Naive thymus-derived CD4-positive, alpha-beta T cell (primary cell): ENCODE results near the gene MCOLN2. TPM values are rescaled to one million over a fixed set of nuclear protein-coding genes. Genes with fewer than 3 reads are reported as not detected.
"Not testable (repeated sequence)": the region's sequence is repeated elsewhere in the genome, so short reads cannot be mapped to it uniquely, and the experiment has no call there.

Source experiments
- ATAC-seq: fragments of 150-1000 bp; cut with Tn5 transposase; 2 replicates; pipeline ENCODE4 v1.10.0; 2021; ENCODE audit warnings: mild to moderate bottlenecking, moderate library complexity
- CTCF ChIA-PET: fragments of 350-600 bp; sonication (Branson Sonifier 250); formaldehyde crosslinking; loops from one replicate; lab custom pipeline; 2021; ENCODE audit warnings: antibody characterized with exemption; lab: Charles Lee
- POLR2A ChIA-PET: fragments of 350-600 bp; sonication (Branson Sonifier 250); formaldehyde crosslinking; loops from one replicate; lab custom pipeline; 2021; ENCODE audit warnings: antibody characterized with exemption, inconsistent platforms; lab: Charles Lee
- DNase-seq, 9 donors: peaks; one replicate each; pipeline versions ENCODE4 v3.0.0 to v3.0.0-alpha.2; 2020 to 2022; ENCODE audit warnings: mixed read lengths in 1 of 9
- H3K27ac ChIP-seq: one replicate; pipeline ENCODE4 v1.7.0; 2013; ENCODE audit warnings: mild to moderate bottlenecking, low read depth, low read length, moderate library complexity
- H3K27me3 ChIP-seq, 2 donors: one replicate each; pipeline ENCODE4 v1.7.0; 2013; ENCODE audit warnings: low read length in 2 of 2, mild to moderate bottlenecking in 2 of 2, moderate library complexity in 2 of 2; ENCODE audit not compliant: control insufficient read depth in 2 of 2, insufficient read depth in 2 of 2
- H3K36me3 ChIP-seq, 3 experiments: 1 replicate in 2 of 3; 2 replicates in 1 of 3; pipeline ENCODE4 v1.7.0; 2013; ENCODE audit warnings: low read length in 3 of 3, mild to moderate bottlenecking in 3 of 3, moderate library complexity in 1 of 3; ENCODE audit not compliant: insufficient read depth in 3 of 3, control insufficient read depth in 2 of 3
- H3K4me1 ChIP-seq, 2 donors: one replicate each; pipeline ENCODE4 v1.7.0; 2013; ENCODE audit warnings: low read length in 2 of 2, mild to moderate bottlenecking in 2 of 2, moderate library complexity in 1 of 2; ENCODE audit not compliant: control insufficient read depth in 2 of 2, insufficient read depth in 2 of 2
- H3K4me3 ChIP-seq: 2 replicates; pipeline ENCODE4 v1.7.0; 2013; ENCODE audit warnings: mild to moderate bottlenecking, low read length
- H3K9me3 ChIP-seq, 3 experiments: 1 replicate in 2 of 3; 2 replicates in 1 of 3; pipeline ENCODE4 v1.7.0; 2013; ENCODE audit warnings: low read length in 3 of 3; ENCODE audit not compliant: control insufficient read depth in 2 of 3
- H3K27ac Mint-ChIP-seq, 9 donors: one replicate each; pipeline ENCODE4 v1.8.0; 2020 to 2022; ENCODE audit warnings: mixed read lengths in 9 of 9, mild to moderate bottlenecking in 8 of 9, moderate library complexity in 5 of 9, inconsistent platforms in 2 of 9
- H3K27me3 Mint-ChIP-seq, 5 donors: one replicate each; pipeline ENCODE4 v1.8.0; 2021 to 2022; ENCODE audit warnings: mixed read lengths in 5 of 5, mild to moderate bottlenecking in 1 of 5
- H3K36me3 Mint-ChIP-seq, 5 donors: one replicate each; pipeline ENCODE4 v1.8.0; 2020 to 2022; ENCODE audit warnings: mixed read lengths in 5 of 5, mild to moderate bottlenecking in 3 of 5, inconsistent platforms in 1 of 5
- H3K4me1 Mint-ChIP-seq, 7 donors: one replicate each; pipeline ENCODE4 v1.8.0; 2020 to 2022; ENCODE audit warnings: mixed read lengths in 7 of 7, mild to moderate bottlenecking in 3 of 7, inconsistent platforms in 1 of 7
- H3K4me3 Mint-ChIP-seq, 10 donors: one replicate each; pipeline ENCODE4 v1.8.0; 2020 to 2022; ENCODE audit warnings: mild to moderate bottlenecking in 10 of 10, mixed read lengths in 10 of 10, moderate library complexity in 6 of 10, inconsistent platforms in 2 of 10
- H3K9me3 Mint-ChIP-seq, 11 donors: one replicate each; pipeline ENCODE4 v1.8.0; 2020 to 2022; ENCODE audit warnings: mixed read lengths in 11 of 11, mild to moderate bottlenecking in 4 of 11, inconsistent platforms in 1 of 11, moderate library complexity in 1 of 11
- intact Hi-C, 2 donors: fragments of 100-400 bp; cut with micrococcal nuclease; formaldehyde crosslinking; loops; one replicate each; pipeline ENCODE4 v1.15.1; 2023
- polyA plus RNA-seq, 2 donors: library from polyadenylated mRNA; unstranded; fragments of 300-500 nt; fragmentation: Illumina TruSeq; gene quantifications; one replicate each; pipeline ENCODE4 v1.2.3, GENCODE V29; 2021
- total RNA-seq, 6 experiments: library from RNA in 5 of 6; stranded (reverse) in 5 of 6; gene quantifications; 1 replicate in 5 of 6; 2 replicates in 1 of 6; pipeline ENCODE4 v1.2.3 and lab custom pipeline; 2021 to 2026

The MCOLN2 gene
- total and polyA plus RNA-seq, 7 experiments from 2014 or later, result 0.41 to 35.7 (median 3.0) TPM; not detected in 1

GRCh38 chr1:84919461-84919970 lies 77.4 kb downstream of the MCOLN2 start:
- peaks cover 0 to 18% (median 5%) of the 10 kb centered on the region in 5 donors for H3K27me3 Mint-ChIP-seq
- no peaks in the 10 kb centered on the region for H3K9me3 ChIP-seq
- no peak overlapping the region for H3K4me3 ChIP-seq
- H3K4me3 Mint-ChIP-seq, result no peak overlapping the region
- ATAC-seq, result no peak
- intact Hi-C loops, result no loop called here
- H3K4me1 ChIP-seq, result no peaks in the 10 kb centered on the region
- ChIA-PET CTCF (no interaction called here), POLR2A (no interaction called here)
- no peak overlapping the region for H3K27ac Mint-ChIP-seq
- H3K9me3 Mint-ChIP-seq, result no peaks in the 10 kb centered on the region
- no peak for DNase-seq
- peaks cover 0 to 2% (median 0%) of the 10 kb centered on the region in 7 donors for H3K4me1 Mint-ChIP-seq
- no peaks in the 10 kb centered on the region for H3K27me3 ChIP-seq
- no peaks in the 10 kb centered on the region for H3K36me3 Mint-ChIP-seq
- no peak overlapping the region for H3K27ac ChIP-seq
- no peaks in the 10 kb centered on the region for H3K36me3 ChIP-seq

DNA sequence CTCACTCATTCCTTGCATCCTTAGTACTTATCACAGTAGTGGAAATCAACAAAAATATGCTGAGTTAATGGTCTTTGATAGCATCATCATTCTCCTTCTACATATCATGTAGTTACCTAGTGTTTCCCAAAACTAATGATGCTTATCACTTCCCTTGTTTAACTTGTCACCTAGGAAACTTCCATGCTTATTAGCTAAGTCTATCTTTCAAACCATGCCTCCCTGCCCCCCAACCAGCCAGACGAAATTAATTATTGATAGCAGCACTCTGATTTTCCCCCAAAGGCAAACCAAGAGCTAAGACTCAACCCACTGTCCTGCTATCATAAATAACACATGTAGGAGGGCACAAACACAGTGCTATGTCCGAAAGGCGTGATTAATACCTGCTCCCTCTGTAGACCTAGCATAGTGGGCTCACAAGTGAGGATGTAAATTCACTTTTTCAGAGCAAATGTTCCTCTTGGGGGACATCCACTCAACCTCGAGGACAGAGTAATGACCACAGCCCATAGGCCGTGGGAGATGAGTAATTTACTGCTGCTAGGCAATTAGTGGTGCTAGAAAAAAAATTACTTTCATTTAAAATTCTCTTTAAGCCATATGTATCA lies 78.1 kb downstream of the MCOLN2 start:
- ATAC-seq, result no peak
- DNase-seq, result no peak
- Histone ChIP-seq H3K4me1 (no peaks in the 10 kb centered on the region), H3K4me3 (no peak overlapping the region), H3K27ac (no peak overlapping the region), H3K36me3 (no peaks in the 10 kb centered on the region), H3K27me3 (no peaks in the 10 kb centered on the region), H3K9me3 (no peaks in the 10 kb centered on the region)
- intact Hi-C loops, result no loop called here
- Mint-ChIP-seq H3K27me3 (peaks cover 0 to 18% (median 5%) of the 10 kb centered on the region in 5 donors), H3K36me3 (no peaks in the 10 kb centered on the region), H3K27ac (no peak overlapping the region), H3K4me3 (no peak overlapping the region), H3K9me3 (no peaks in the 10 kb centered on the region), H3K4me1 (peaks cover 0 to 2% (median 0%) of the 10 kb centered on the region in 7 donors)
- CTCF ChIA-PET, result no interaction called here
- POLR2A ChIA-PET, result no interaction called here

DNA sequence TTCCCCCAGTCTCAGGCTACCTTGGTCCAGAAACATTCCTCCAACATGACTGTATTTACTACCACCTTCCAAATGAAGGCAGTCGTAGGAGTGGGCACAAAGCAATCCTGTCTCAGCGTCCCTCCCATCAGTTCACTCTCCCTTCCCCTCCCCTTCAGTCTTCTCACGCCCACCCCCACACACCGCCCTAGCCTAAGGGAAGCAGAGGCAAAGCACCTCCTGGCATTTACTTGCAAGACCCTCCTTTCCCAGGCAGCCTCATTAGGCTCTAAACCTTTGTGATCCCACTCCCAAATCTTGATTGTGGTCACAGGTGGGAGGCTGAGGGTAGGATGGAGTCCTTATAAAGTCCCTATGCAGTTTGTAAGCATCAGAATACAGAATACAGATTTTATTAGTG lies 80.0 kb downstream of the MCOLN2 start:
- Histone ChIP-seq H3K36me3 (no peaks in the 10 kb centered on the region), H3K27me3 (no peaks in the 10 kb centered on the region), H3K4me1 (no peaks in the 10 kb centered on the region), H3K4me3 (no peak overlapping the region), H3K27ac (no peak overlapping the region), H3K9me3 (no peaks in the 10 kb centered on the region)
- Mint-ChIP-seq H3K9me3 (no peaks in the 10 kb centered on the region), H3K27ac (no peak overlapping the region), H3K27me3 (peaks cover 0 to 24% (median 5%) of the 10 kb centered on the region in 5 donors), H3K4me3 (no peak overlapping the region), H3K4me1 (peaks cover 0 to 2% (median 0%) of the 10 kb centered on the region in 7 donors), H3K36me3 (no peaks in the 10 kb centered on the region)
- no peak for DNase-seq
- ChIA-PET POLR2A (no interaction called here), CTCF (no interaction called here)
- intact Hi-C loops, result no loop called here
- no peak for ATAC-seq

- ChIA-PET CTCF (interaction anchor here (0.5 kb wide), 1 partner anchor 962 kb away, joined by 7 read pairs; no protein-coding TSS in a partner anchor), POLR2A (no interaction called here)
- H3K27me3 ChIP-seq, result no peaks in the 10 kb centered on the region
- Mint-ChIP-seq H3K9me3 (peaks cover 0 to 5% (median 0%) of the 10 kb centered on the region in 11 donors), H3K4me3 (no peak overlapping the region), H3K27me3 (peaks cover 0 to 35% (median 5%) of the 10 kb centered on the region in 5 donors), H3K36me3 (peaks cover 0 to 4% (median 0%) of the 10 kb centered on the region in 5 donors), H3K27ac (no peak overlapping the region), H3K4me1 (peaks cover 0 to 2% (median 0%) of the 10 kb centered on the region in 7 donors)
- no peaks in the 10 kb centered on the region for H3K9me3 ChIP-seq
- no peaks in the 10 kb centered on the region for H3K36me3 ChIP-seq
- intact Hi-C loops, result no loop called here
- DNase-seq (no peak), ATAC-seq (no peak)
- H3K27ac ChIP-seq, result no peak overlapping the region
- no peak overlapping the region for H3K4me3 ChIP-seq
- no peaks in the 10 kb centered on the region for H3K4me1 ChIP-seq
Measured at GRCh38 chr1:84913555-84913892, 83.4 kb downstream of the MCOLN2 start.

DNA sequence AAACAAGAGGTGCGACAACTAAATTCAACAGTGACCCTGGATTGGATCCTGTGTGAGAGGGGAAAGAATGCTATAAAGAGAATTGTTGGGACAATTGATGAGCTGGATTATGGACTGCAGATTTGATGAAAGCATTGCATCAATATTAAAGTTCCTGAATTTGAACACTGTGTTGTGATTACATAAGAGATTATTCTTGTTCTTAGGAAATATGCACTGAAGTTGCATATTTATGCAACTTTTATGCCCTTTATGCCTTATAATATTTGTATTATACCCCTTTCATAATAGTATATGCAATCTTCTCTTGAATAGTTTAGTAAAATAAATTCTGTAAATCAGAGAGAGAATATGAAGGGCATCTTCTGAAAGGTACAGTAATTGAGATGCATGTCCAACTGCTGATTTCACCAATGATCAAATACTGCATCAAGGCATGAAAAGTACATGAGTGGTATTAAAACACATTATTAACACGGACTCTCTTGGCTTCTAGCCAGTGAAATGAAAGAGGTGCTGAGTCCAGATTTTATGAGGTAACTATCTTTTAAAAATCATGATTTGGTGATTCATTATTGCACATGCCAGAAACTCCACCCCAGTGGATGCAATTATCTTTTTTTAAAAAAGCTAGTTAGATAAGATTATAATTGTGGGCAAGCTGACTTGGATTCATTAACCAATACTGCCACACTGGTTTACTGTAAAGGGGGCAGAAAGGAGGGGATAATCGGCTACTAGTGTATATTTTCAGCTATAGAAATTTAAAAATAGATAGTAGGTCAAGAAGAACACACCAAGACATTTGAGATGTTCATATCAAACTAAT lies 84.0 kb downstream of the MCOLN2 start:
- DNase-seq (no peak), ATAC-seq (no peak)
- CTCF ChIA-PET, result no interaction called here
- Mint-ChIP-seq H3K9me3 (peaks cover 0 to 5% (median 0%) of the 10 kb centered on the region in 11 donors), H3K27ac (no peak overlapping the region), H3K27me3 (peaks cover 0 to 33% (median 0%) of the 10 kb centered on the region in 5 donors), H3K36me3 (peaks cover 0 to 4% (median 0%) of the 10 kb centered on the region in 5 donors), H3K4me1 (peaks cover 0 to 2% (median 0%) of the 10 kb centered on the region in 7 donors), H3K4me3 (no peak overlapping the region)
- Histone ChIP-seq H3K9me3 (no peaks in the 10 kb centered on the region), H3K27me3 (no peaks in the 10 kb centered on the region), H3K4me3 (no peak overlapping the region), H3K36me3 (no peaks in the 10 kb centered on the region), H3K27ac (no peak overlapping the region), H3K4me1 (no peaks in the 10 kb centered on the region)
- intact Hi-C loops, result no loop called here
- POLR2A ChIA-PET, result no interaction called here

GRCh38 chr1:84908746-84909464 lies 88.0 kb downstream of the MCOLN2 start:
- H3K36me3 Mint-ChIP-seq, H3K9me3 Mint-ChIP-seq, POLR2A ChIA-PET, H3K4me3 ChIP-seq, H3K4me1 ChIP-seq, H3K27ac Mint-ChIP-seq, H3K27ac ChIP-seq, CTCF ChIA-PET, ATAC-seq, H3K36me3 ChIP-seq, H3K9me3 ChIP-seq, H3K27me3 ChIP-seq, intact Hi-C loops, H3K4me1 Mint-ChIP-seq, DNase-seq, H3K4me3 Mint-ChIP-seq: not testable (repeated sequence)
- H3K27me3 Mint-ChIP-seq, result peaks cover 0 to 49% (median 3%) of the 10 kb centered on the region in 5 donors
